ENCODE results near the gene SOX8. TPM values are rescaled to one million over a fixed set of nuclear protein-coding genes. Genes with fewer than 3 reads are reported as not detected.

Gene SOX8
- total and polyA plus RNA-seq, 10 of the 15 experiments (the other 5 are each of a cell fraction or from before 2014, with no cell fraction given), result not detected

DNA sequence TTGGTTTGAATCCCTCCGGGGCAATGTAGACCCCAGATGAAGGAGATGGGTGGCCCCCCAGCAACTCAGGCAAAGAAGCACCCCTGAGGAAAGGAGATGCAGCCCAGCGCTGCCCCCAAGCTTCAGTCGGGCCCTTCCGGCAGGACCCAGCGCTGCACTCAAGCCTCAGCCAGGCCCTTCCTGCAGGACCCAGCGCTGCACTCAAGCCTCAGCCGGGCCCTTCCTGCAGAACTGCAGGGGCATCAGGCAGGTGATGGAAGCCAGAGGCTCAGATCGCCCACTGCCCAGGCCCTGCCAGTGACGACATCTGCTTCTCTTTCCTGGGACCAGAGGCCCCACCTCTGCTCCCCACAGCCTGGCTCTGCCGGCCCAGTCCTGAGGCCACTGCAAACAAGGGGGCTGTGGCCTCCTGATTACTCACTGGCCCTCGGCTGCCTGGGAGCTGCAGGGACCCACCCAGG is 7.8 kb downstream of the SOX8 start:
- 66% methylated on average over 11 of the region's 11 CpGs for WGBS (ENCODE audit: insufficient coverage, insufficient replicate concordance, low lambda C conversion rate, missing lambda C conversion rate)
- H3K27me3 ChIP-seq (replicated peaks in 1 of 2; ENCODE audit: control insufficient read depth in 2 of 2, insufficient read depth in 2 of 2, low read length in 1 of 2), result no peaks in the 10 kb centered on the region
- H3K9me3 ChIP-seq (replicated peaks; ENCODE audit: control insufficient read depth, insufficient read depth, low read length), result no peaks in the 10 kb centered on the region
- FAIRE-seq, result no peak
- H3K9ac ChIP-seq (ENCODE audit: control insufficient read depth, insufficient read depth, low read length), result no peak overlapping the region
- no peak for DNase-seq (ENCODE audit: low read depth, low spot score)
- CTCF ChIA-PET, result no interaction called here
- in situ Hi-C loops (cut with MboI) (no loop called here), intact Hi-C loops (cut with micrococcal nuclease; ENCODE audit: unreplicated experiment) (no loop called here)
- H3K4me1 ChIP-seq (ENCODE audit: control insufficient read depth, insufficient read depth, low read length), result no peaks in the 10 kb centered on the region
- no peak for ATAC-seq
- no peaks in the 10 kb centered on the region for H3K36me3 ChIP-seq (ENCODE audit: control insufficient read depth in 2 of 2, insufficient read depth in 2 of 2, low read length in 1 of 2)
- H3K4me2 ChIP-seq (ENCODE audit: control insufficient read depth, insufficient read depth), result no peak overlapping the region
- SMC1A ChIA-PET (ENCODE audit: uncharacterized antibody, unreplicated experiment), result no interaction called here
- H3K27ac ChIP-seq (ENCODE audit: control insufficient read depth, insufficient read depth), result no peak overlapping the region
- RAD21 ChIA-PET (ENCODE audit: unreplicated experiment), result no interaction called here
- TF ChIP-seq POLR2A (IDR thresholded peaks at IDR 0.05; ENCODE audit: low read depth, low read length), result no peak
- TF ChIP-seq, protein P1, sequence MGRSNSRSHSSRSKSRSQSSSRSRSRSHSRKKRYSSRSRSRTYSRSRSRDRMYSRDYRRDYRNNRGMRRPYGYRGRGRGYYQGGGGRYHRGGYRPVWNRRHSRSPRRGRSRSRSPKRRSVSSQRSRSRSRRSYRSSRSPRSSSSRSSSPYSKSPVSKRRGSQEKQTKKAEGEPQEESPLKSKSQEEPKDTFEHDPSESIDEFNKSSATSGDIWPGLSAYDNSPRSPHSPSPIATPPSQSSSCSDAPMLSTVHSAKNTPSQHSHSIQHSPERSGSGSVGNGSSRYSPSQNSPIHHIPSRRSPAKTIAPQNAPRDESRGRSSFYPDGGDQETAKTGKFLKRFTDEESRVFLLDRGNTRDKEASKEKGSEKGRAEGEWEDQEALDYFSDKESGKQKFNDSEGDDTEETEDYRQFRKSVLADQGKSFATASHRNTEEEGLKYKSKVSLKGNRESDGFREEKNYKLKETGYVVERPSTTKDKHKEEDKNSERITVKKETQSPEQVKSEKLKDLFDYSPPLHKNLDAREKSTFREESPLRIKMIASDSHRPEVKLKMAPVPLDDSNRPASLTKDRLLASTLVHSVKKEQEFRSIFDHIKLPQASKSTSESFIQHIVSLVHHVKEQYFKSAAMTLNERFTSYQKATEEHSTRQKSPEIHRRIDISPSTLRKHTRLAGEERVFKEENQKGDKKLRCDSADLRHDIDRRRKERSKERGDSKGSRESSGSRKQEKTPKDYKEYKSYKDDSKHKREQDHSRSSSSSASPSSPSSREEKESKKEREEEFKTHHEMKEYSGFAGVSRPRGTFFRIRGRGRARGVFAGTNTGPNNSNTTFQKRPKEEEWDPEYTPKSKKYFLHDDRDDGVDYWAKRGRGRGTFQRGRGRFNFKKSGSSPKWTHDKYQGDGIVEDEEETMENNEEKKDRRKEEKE (IDR thresholded peaks at IDR 0.05), result no peak
- TF ChIP-seq JUND (IDR thresholded peaks at IDR 0.05; ENCODE audit: low read depth, low read length), result no peak
- no peak for TF ChIP-seq ASH2L (IDR thresholded peaks at IDR 0.05; ENCODE audit: borderline replicate concordance, low read depth)
- TF ChIP-seq YBX1 (IDR thresholded peaks at IDR 0.05), result no peak
- TF ChIP-seq TBL1XR1 (IDR thresholded peaks at IDR 0.05; ENCODE audit: low read depth, low read length), result no peak
- no peak for TF ChIP-seq YY1 (IDR thresholded peaks at IDR 0.05; ENCODE audit: low read depth, low read length)
- no peak for TF ChIP-seq NFIC (IDR thresholded peaks at IDR 0.05; ENCODE audit: low read depth, low read length)
- TF ChIP-seq, protein P2, sequence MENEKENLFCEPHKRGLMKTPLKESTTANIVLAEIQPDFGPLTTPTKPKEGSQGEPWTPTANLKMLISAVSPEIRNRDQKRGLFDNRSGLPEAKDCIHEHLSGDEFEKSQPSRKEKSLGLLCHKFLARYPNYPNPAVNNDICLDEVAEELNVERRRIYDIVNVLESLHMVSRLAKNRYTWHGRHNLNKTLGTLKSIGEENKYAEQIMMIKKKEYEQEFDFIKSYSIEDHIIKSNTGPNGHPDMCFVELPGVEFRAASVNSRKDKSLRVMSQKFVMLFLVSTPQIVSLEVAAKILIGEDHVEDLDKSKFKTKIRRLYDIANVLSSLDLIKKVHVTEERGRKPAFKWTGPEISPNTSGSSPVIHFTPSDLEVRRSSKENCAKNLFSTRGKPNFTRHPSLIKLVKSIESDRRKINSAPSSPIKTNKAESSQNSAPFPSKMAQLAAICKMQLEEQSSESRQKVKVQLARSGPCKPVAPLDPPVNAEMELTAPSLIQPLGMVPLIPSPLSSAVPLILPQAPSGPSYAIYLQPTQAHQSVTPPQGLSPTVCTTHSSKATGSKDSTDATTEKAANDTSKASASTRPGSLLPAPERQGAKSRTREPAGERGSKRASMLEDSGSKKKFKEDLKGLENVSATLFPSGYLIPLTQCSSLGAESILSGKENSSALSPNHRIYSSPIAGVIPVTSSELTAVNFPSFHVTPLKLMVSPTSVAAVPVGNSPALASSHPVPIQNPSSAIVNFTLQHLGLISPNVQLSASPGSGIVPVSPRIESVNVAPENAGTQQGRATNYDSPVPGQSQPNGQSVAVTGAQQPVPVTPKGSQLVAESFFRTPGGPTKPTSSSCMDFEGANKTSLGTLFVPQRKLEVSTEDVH (IDR thresholded peaks at IDR 0.05; ENCODE audit: low read depth, partially characterized antibody), result no peak
- BruUV-seq (replicated peaks), result no TSS peak
- POLR2A ChIA-PET, result no interaction called here
- no peaks in the 10 kb centered on the region for H3K79me2 ChIP-seq (ENCODE audit: control insufficient read depth, insufficient read depth, low read length)
- H2AFZ ChIP-seq (ENCODE audit: control insufficient read depth, low read depth, low read length), result no peak overlapping the region
- H4K20me1 ChIP-seq (ENCODE audit: control insufficient read depth, insufficient read depth), result no peaks in the 10 kb centered on the region
- no peak overlapping the region for H3K4me3 ChIP-seq

All from GM12878 (cell line).